SK-N-SH (cell line): ENCODE results near the gene TBX1. TPM values are rescaled to one million over a fixed set of nuclear protein-coding genes. Genes with fewer than 3 reads are reported as not detected.

Source experiments
- CTCF ChIA-PET: fragments of 300-600, 350-600 bp; formaldehyde crosslinking; extraction: SDS; loops from one replicate; lab custom pipeline; 2021; lab: Yijun Ruan, JAX
- POLR2A ChIA-PET: fragments of 350-600 bp; sonication (Branson Sonifier 250); formaldehyde crosslinking; extraction: SDS; loops from one replicate; lab custom pipeline; 2020; ENCODE audit warnings: antibody characterized with exemption, inconsistent platforms; lab: Yijun Ruan, JAX
- DNase-seq: peaks from one replicate; pipeline ENCODE4 v3.0.0; 2012
- H2AFZ ChIP-seq: fragments of 200-600 bp; sonication (generic); 2 replicates; pipeline ENCODE4 v1.8.1; 2016; ENCODE audit warnings: antibody characterized with exemption, mild to moderate bottlenecking, low read depth
- H3F3A ChIP-seq: fragments of 200-600 bp; sonication (generic); replicated peaks from 2 replicates; pipeline ENCODE3; 2016; ENCODE audit warnings: antibody characterized with exemption, mild to moderate bottlenecking; ENCODE audit not compliant: insufficient read depth
- H3K27ac ChIP-seq, 2 experiments: fragments of 200-500 bp in 1 of 2; fragments of 200-600 bp in 1 of 2; sonication (Bioruptor generic) in 1 of 2; sonication (generic), shearing (Covaris generic) in 1 of 2; 2 replicates each; pipeline versions ENCODE4 v1.5.1 to v1.6.1; 2014 to 2016; ENCODE audit warnings: low read depth in 2 of 2, inconsistent platforms in 1 of 2, low read length in 1 of 2, mild to moderate bottlenecking in 1 of 2, mixed read lengths in 1 of 2
- H3K27me3 ChIP-seq: fragments of 200-600 bp; sonication (generic), shearing (Covaris generic); 2 replicates; pipeline ENCODE4 v1.6.1; 2016; ENCODE audit warnings: mixed run types; ENCODE audit not compliant: insufficient read depth
- H3K36me3 ChIP-seq, 2 experiments: fragments of 200-500 bp in 1 of 2; fragments of 200-600 bp in 1 of 2; sonication (Bioruptor generic) in 1 of 2; sonication (generic) in 1 of 2; replicated peaks in 1 of 2; 2 replicates each; pipeline versions ENCODE3 to v1.5.1; 2014 to 2016; ENCODE audit warnings: low read length in 1 of 2, mild to moderate bottlenecking in 1 of 2; ENCODE audit not compliant: insufficient read depth in 2 of 2, control insufficient read depth in 1 of 2
- H3K4me1 ChIP-seq, 2 experiments: fragments of 200-500 bp in 1 of 2; fragments of 200-600 bp in 1 of 2; sonication (Bioruptor generic) in 1 of 2; sonication (generic), shearing (Covaris generic) in 1 of 2; 2 replicates each; pipeline versions ENCODE4 v1.5.1 to v1.6.1; 2014 to 2016; ENCODE audit warnings: low read depth in 1 of 2, low read length in 1 of 2, mixed run types in 1 of 2; ENCODE audit not compliant: insufficient read depth in 2 of 2, control insufficient read depth in 1 of 2
- H3K4me2 ChIP-seq: fragments of 200-600 bp; sonication (generic), shearing (Covaris generic); 2 replicates; pipeline ENCODE4 v1.6.1; 2017; ENCODE audit warnings: mixed run types
- H3K4me3 ChIP-seq, 2 experiments: fragments of 200-500 bp in 1 of 2; fragments of 200-600 bp in 1 of 2; sonication (Bioruptor generic) in 1 of 2; sonication (generic), shearing (Covaris generic) in 1 of 2; 2 replicates each; pipeline versions ENCODE4 v1.5.1 to v1.8.1; 2014 to 2016; ENCODE audit warnings: low read depth in 2 of 2, inconsistent platforms in 1 of 2, low read length in 1 of 2, mild to moderate bottlenecking in 1 of 2, mixed read lengths in 1 of 2, moderate library complexity in 1 of 2
- H3K79me2 ChIP-seq: fragments of 200-600 bp; sonication (generic); 2 replicates; pipeline ENCODE4 v1.8.1; 2017; ENCODE audit warnings: mild to moderate bottlenecking; ENCODE audit not compliant: insufficient read depth
- H3K9ac ChIP-seq: fragments of 200-600 bp; sonication (generic); 2 replicates; pipeline ENCODE4 v1.6.1; 2017; ENCODE audit warnings: mixed run types
- H3K9me2 ChIP-seq: fragments of 200-600 bp; sonication (generic); 2 replicates; pipeline ENCODE4 v1.6.1; 2017; ENCODE audit warnings: mixed run types
- H3K9me3 ChIP-seq: fragments of 200-600 bp; sonication (generic); 2 replicates; pipeline ENCODE4 v1.6.1; 2017; ENCODE audit warnings: mixed run types, mild to moderate bottlenecking, moderate library complexity
- H4K20me1 ChIP-seq: fragments of 200-600 bp; sonication (generic); 2 replicates; pipeline ENCODE4 v1.6.1; 2017; ENCODE audit warnings: mild to moderate bottlenecking, mixed run types; ENCODE audit not compliant: insufficient read depth
- EP300 ChIP-seq, 2 experiments: IDR thresholded peaks; 2 replicates each; pipeline versions ENCODE4 v1.4.0 to v1.6.1; 2012; ENCODE audit warnings: borderline replicate concordance in 1 of 2, low read depth in 1 of 2, low read length in 1 of 2
- EZH2phosphoT487 ChIP-seq: fragments of 200-600 bp; sonication (generic); IDR thresholded peaks from 2 replicates; pipeline ENCODE4 v1.6.1; 2017; ENCODE audit warnings: low read depth, mixed run types, mild to moderate bottlenecking, antibody characterized with exemption, moderate library complexity, borderline replicate concordance
- GATA2 ChIP-seq: sonication (generic); formaldehyde crosslinking; IDR thresholded peaks from 2 replicates; pipeline ENCODE4 v1.5.0; 2020; ENCODE audit warnings: mild to moderate bottlenecking, missing genetic modification reagents
- RFX5 ChIP-seq: IDR thresholded peaks from 2 replicates; pipeline ENCODE4 v1.6.1; 2012; ENCODE audit warnings: mild to moderate bottlenecking, improper control_type of control experiment, low read length
- TAF1 ChIP-seq: IDR thresholded peaks from 2 replicates; pipeline ENCODE4 v1.6.1; 2012; ENCODE audit warnings: low read depth, mild to moderate bottlenecking, low read length, moderate library complexity, borderline replicate concordance
- ZBTB33 ChIP-seq: IDR thresholded peaks from 2 replicates; pipeline ENCODE4 v1.4.0; 2012; ENCODE audit warnings: low read depth, borderline replicate concordance
- WGBS: methylation state at CpG from one replicate; pipeline ENCODE4 v1.1.6; 2017; ENCODE audit warnings: low lambda C conversion rate; 5-methylcytosine and 5-hydroxymethylcytosine counted together
- polyA plus RNA-seq, 3 experiments: library from polyadenylated mRNA; depleted of rRNA; stranded (reverse); fragments of >200 nt; gene quantifications; 2 replicates each; pipeline ENCODE4 v1.2.3, GENCODE V29; 2012
- TF ChIP-seq, protein P1 (sequence below): fragments of 150-350 bp; IDR thresholded peaks from 2 replicates; pipeline ENCODE4 v1.6.1; 2016; ENCODE audit warnings: mild to moderate bottlenecking, low read depth, low read length
- TF ChIP-seq, protein P2 (sequence below): fragments of 200-600 bp; sonication (generic); IDR thresholded peaks from 2 replicates; pipeline ENCODE4 v1.6.1; 2017; ENCODE audit warnings: antibody characterized with exemption, mild to moderate bottlenecking, moderate library complexity

TBX1 gene
- polyA plus RNA-seq, 1 of the 3 experiments (the other 2 are of a cell fraction) = not detected

GRCh38 chr22:19766240-19766510 is 5.6 kb downstream of the TBX1 start:
- H3K36me3 ChIP-seq = no peaks in the 10 kb centered on the region
- ChIA-PET CTCF (interaction anchor here (3.0 kb wide), 1 partner anchor 35 kb away, joined by 15 read pairs; no protein-coding TSS in a partner anchor), POLR2A (no interaction called here)
- no peaks in the 10 kb centered on the region for H4K20me1 ChIP-seq
- no peak overlapping the region for H3K9ac ChIP-seq
- no peak overlapping the region for H3K27ac ChIP-seq
- no peak overlapping the region for H3K4me2 ChIP-seq
- no peaks in the 10 kb centered on the region for H3F3A ChIP-seq
- H2AFZ ChIP-seq = no peak overlapping the region
- 11% methylated on average over 7 of the region's 36 CpGs for WGBS
- no peaks in the 10 kb centered on the region for H3K9me2 ChIP-seq
- peak overlapping the region in 1 of 2 experiments; percentile 21; a peak in 1 of 4 replicates for H3K4me3 ChIP-seq
- no peaks in the 10 kb centered on the region for H3K9me3 ChIP-seq
- H3K4me1 ChIP-seq = no peaks in the 10 kb centered on the region; a peak in 1 of 4 replicates
- DNase-seq = peak; percentile 68
- H3K79me2 ChIP-seq = no peaks in the 10 kb centered on the region
- peaks cover 34% of the 10 kb centered on the region for H3K27me3 ChIP-seq
- TF ChIP-seq, protein P1, sequence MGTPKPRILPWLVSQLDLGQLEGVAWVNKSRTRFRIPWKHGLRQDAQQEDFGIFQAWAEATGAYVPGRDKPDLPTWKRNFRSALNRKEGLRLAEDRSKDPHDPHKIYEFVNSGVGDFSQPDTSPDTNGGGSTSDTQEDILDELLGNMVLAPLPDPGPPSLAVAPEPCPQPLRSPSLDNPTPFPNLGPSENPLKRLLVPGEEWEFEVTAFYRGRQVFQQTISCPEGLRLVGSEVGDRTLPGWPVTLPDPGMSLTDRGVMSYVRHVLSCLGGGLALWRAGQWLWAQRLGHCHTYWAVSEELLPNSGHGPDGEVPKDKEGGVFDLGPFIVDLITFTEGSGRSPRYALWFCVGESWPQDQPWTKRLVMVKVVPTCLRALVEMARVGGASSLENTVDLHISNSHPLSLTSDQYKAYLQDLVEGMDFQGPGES = no peak
- TF ChIP-seq ZBTB33 (no peak), RFX5 (no peak), GATA2 (CRISPR knock-in tag) (no peak)

DNA sequence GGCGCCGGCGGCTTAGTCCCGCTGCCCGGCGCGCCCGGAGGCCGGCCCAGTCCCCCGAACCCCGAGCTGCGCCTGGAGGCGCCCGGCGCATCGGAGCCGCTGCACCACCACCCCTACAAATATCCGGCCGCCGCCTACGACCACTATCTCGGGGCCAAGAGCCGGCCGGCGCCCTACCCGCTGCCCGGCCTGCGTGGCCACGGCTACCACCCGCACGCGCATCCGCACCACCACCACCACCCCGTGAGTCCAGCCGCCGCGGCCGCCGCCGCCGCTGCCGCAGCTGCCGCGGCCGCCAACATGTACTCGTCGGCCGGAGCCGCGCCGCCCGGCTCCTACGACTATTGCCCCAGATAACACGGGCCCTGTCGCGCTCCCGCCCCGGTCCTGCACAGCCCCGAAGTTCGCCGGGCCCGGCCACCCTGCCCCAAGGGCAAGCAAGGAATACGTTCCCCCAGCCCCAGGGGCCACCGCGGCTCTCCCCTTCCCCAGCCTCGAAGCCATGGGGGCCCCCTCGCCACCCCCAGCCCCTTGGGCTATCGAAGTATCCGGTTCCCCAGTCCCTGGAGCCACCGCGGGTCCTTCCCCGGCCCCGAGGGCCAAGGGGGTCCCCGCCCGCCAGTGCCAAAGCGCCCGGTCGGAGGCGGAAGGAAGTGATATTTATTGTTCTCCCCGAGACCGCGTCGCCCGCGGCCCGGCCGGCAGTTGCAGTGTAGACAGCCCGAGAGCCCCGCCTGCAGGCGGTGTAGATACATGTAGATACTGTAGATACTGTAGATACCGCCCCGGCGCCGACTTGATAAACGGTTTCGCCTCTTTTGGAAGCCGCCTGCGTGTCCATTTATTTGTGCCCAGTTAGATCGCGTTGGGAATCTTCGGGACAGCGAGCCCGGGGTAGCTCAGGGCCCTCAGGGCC is 6.2 kb downstream of the TBX1 start:
- WGBS = 12% methylated on average over 20 of the region's 103 CpGs
- Histone ChIP-seq H3K27ac (no peak overlapping the region), H3K9me2 (no peaks in the 10 kb centered on the region), H3K27me3 (peaks cover 34% of the 10 kb centered on the region), H3K9ac (no peak overlapping the region), H3K9me3 (no peaks in the 10 kb centered on the region), H3F3A (no peaks in the 10 kb centered on the region), H2AFZ (peak overlapping the region; percentile 51; the same call in 1 of the 2 replicates), H3K4me3 (peak overlapping the region in 1 of 2 experiments; percentile 21; a peak in 1 of 4 replicates), H3K36me3 (no peaks in the 10 kb centered on the region), H4K20me1 (no peaks in the 10 kb centered on the region), H3K79me2 (no peaks in the 10 kb centered on the region), H3K4me2 (peak overlapping the region; percentile 37; the same call in 1 of the 2 replicates), H3K4me1 (no peaks in the 10 kb centered on the region; a peak in 1 of 4 replicates)
- 0 out of 4 replicates have a peak, but pooled peaks of 1 of the 2 experiments have one; percentile 6 for TF ChIP-seq EP300 (IDR thresholded peaks at IDR 0.05; ENCODE audit: borderline replicate concordance in 1 of 2, low read depth in 1 of 2, low read length in 1 of 2)
- TF ChIP-seq, protein P2, sequence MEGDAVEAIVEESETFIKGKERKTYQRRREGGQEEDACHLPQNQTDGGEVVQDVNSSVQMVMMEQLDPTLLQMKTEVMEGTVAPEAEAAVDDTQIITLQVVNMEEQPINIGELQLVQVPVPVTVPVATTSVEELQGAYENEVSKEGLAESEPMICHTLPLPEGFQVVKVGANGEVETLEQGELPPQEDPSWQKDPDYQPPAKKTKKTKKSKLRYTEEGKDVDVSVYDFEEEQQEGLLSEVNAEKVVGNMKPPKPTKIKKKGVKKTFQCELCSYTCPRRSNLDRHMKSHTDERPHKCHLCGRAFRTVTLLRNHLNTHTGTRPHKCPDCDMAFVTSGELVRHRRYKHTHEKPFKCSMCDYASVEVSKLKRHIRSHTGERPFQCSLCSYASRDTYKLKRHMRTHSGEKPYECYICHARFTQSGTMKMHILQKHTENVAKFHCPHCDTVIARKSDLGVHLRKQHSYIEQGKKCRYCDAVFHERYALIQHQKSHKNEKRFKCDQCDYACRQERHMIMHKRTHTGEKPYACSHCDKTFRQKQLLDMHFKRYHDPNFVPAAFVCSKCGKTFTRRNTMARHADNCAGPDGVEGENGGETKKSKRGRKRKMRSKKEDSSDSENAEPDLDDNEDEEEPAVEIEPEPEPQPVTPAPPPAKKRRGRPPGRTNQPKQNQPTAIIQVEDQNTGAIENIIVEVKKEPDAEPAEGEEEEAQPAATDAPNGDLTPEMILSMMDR = peak; percentile 32; the same call in 1 of the 2 replicates
- no peak; the same call in 1 of the 2 replicates for TF ChIP-seq EZH2phosphoT487
- no peak for TF ChIP-seq TAF1
- peak; percentile 78 for DNase-seq
- CTCF ChIA-PET = interaction anchor here (0.9 to 3.0 kb wide), 3 partner anchors 34 to 125 kb away, joined by 3 to 15 read pairs (median 4); no protein-coding TSS in a partner anchor
- POLR2A ChIA-PET = no interaction called here
